ENCODE results near the gene AKAP3. TPM values are rescaled to one million over a fixed set of nuclear protein-coding genes. Genes with fewer than 3 reads are reported as not detected.

The AKAP3 gene
- total RNA-seq, 1 donor from 2014 or later, result 0.26 TPM

GRCh38 chr12:4603421-4603820 lies 45.4 kb downstream of the AKAP3 start:
- no peak for DNase-seq (ENCODE audit: low spot score)

- no peak for DNase-seq (ENCODE audit: low spot score)
These were observed 53.0 kb downstream of the AKAP3 start for GRCh38 chr12:4595881-4596280.

GRCh38 chr12:4591180-4591687 lies 57.6 kb downstream of the AKAP3 start:
- DNase-seq (ENCODE audit: low spot score), result no peak

GRCh38 chr12:4589941-4590340 lies 58.9 kb downstream of the AKAP3 start:
- no peak for DNase-seq (ENCODE audit: low spot score)

GRCh38 chr12:4588916-4589315 lies 59.9 kb downstream of the AKAP3 start:
- no peak for DNase-seq (ENCODE audit: low spot score)

GRCh38 chr12:4587108-4587507 lies 61.7 kb downstream of the AKAP3 start:
- no peak for DNase-seq (ENCODE audit: low spot score)

- DNase-seq (ENCODE audit: low spot score), result no peak
These were observed 62.4 kb downstream of the AKAP3 start for GRCh38 chr12:4586500-4586899.

- DNase-seq (ENCODE audit: low spot score), result no peak
These were observed 64.0 kb downstream of the AKAP3 start for GRCh38 chr12:4584896-4585295.

GRCh38 chr12:4584281-4584680 lies 64.6 kb downstream of the AKAP3 start:
- DNase-seq (ENCODE audit: low spot score), result no peak

- no peak for DNase-seq (ENCODE audit: low spot score)
These were observed 68.6 kb downstream of the AKAP3 start for GRCh38 chr12:4580281-4580688.

GRCh38 chr12:4579305-4580102 lies 69.3 kb downstream of the AKAP3 start:
- DNase-seq (ENCODE audit: low spot score), result no peak

GRCh38 chr12:4572680-4573079 lies 76.2 kb downstream of the AKAP3 start:
- DNase-seq (ENCODE audit: low spot score), result no peak

- no peak for DNase-seq (ENCODE audit: low spot score)
These were observed 79.6 kb downstream of the AKAP3 start for GRCh38 chr12:4569261-4569660.

- DNase-seq (ENCODE audit: low spot score), result no peak
These were observed 81.6 kb downstream of the AKAP3 start for GRCh38 chr12:4567073-4567881.

- DNase-seq (ENCODE audit: low spot score), result no peak
These were observed 82.4 kb downstream of the AKAP3 start for GRCh38 chr12:4566474-4566873.

Other genes starting within 250 kb of the AKAP3 start
- not detected for gene FGF6, start 203.2 kb downstream of the AKAP3 start, total RNA-seq
- gene RAD51AP1, start 110.2 kb downstream of the AKAP3 start, total RNA-seq, result 1.1 TPM
- gene DYRK4, start 86.8 kb downstream of the AKAP3 start, total RNA-seq, result 14.9 TPM
- gene NDUFA9, start 63 bp upstream of the AKAP3 start, total RNA-seq, result 63.2 TPM
- 1.2 TPM for gene GALNT8, start 71.3 kb upstream of the AKAP3 start, total RNA-seq

Data from mesenteric fat pad (tissue), 1 donor.